Measurements from ENCODE around the gene HMGN3.
A peak's percentile ranks its signal among the peaks of the same experiment; 100 is the strongest.

Gene HMGN3

DNA sequence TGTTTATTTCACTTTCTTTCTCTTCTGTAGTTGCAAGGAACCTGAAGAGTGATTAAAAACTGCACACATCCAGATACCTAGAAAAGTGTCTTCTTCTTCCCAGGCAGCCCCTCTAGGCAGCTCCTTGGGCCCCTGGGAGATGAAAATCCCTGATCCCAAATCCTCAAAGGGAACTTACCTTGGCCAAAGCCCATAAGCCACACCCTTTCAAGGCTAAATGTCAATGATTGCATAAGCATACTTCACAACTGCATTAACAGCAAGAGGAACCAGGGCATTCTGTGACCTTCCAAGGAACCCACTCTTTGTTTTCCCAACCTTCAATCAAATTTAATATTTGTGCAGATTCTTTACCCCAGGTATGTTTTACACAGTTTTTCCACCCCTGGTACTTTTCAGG lies 4.4 kb upstream of the HMGN3 start:
- Histone ChIP-seq H3K79me2 (ENCODE audit: insufficient read depth, low read length) (no peaks in the 10 kb centered on the region), H3K36me3 (ENCODE audit: insufficient read depth, low read length) (no peaks in the 10 kb centered on the region), H3K4me2 (ENCODE audit: low read length) (no peak overlapping the region), H3K27ac (ENCODE audit: low read depth, low read length, poor library complexity, severe bottlenecking) (no peak overlapping the region), H3K4me3 (ENCODE audit: low read depth, low read length, poor library complexity, severe bottlenecking) (no peak overlapping the region), H3F3A (ENCODE audit: insufficient read depth, low read length) (no peaks in the 10 kb centered on the region), H3K9ac (ENCODE audit: low read length) (no peak overlapping the region), H2AFZ (ENCODE audit: low read length) (no peak overlapping the region), H4K20me1 (ENCODE audit: insufficient read depth, low read length) (no peaks in the 10 kb centered on the region), H3K27me3 (ENCODE audit: insufficient read depth, low read length) (no peaks in the 10 kb centered on the region), H3K4me1 (ENCODE audit: insufficient read depth, low read length, severe bottlenecking) (peaks cover 3% of the 10 kb centered on the region), H3K9me3 (ENCODE audit: low read length) (peaks cover 5% of the 10 kb centered on the region; the same call in 1 of the 2 replicates), H3K9me2 (ENCODE audit: low read depth, low read length) (no peaks in the 10 kb centered on the region)
- TF ChIP-seq EZH2 (IDR thresholded peaks at IDR 0.05; ENCODE audit: borderline replicate concordance, low read length), result no peak
- TF ChIP-seq, protein P1, sequence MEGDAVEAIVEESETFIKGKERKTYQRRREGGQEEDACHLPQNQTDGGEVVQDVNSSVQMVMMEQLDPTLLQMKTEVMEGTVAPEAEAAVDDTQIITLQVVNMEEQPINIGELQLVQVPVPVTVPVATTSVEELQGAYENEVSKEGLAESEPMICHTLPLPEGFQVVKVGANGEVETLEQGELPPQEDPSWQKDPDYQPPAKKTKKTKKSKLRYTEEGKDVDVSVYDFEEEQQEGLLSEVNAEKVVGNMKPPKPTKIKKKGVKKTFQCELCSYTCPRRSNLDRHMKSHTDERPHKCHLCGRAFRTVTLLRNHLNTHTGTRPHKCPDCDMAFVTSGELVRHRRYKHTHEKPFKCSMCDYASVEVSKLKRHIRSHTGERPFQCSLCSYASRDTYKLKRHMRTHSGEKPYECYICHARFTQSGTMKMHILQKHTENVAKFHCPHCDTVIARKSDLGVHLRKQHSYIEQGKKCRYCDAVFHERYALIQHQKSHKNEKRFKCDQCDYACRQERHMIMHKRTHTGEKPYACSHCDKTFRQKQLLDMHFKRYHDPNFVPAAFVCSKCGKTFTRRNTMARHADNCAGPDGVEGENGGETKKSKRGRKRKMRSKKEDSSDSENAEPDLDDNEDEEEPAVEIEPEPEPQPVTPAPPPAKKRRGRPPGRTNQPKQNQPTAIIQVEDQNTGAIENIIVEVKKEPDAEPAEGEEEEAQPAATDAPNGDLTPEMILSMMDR (IDR thresholded peaks at IDR 0.05; ENCODE audit: low read length), result no peak

DNA sequence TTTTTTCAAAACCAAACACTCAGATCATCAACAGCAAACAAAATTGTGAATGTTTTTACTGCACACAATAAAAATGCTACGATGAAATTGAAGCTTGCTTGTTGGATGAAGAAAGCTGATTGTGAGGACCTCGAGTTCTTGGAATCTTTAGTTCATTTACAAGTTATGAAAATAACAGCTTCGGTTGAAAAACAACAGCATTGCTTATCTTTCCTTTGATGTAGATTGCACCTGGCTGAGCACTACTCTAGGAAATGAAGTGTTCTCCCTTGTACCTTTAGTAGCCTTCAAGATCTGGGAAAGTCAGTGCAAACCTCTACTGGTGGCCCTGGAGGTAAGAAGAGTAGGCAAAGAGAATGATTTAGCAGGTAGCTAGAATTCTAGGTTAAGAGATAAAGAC lies 2.2 kb upstream of the HMGN3 start:
- Histone ChIP-seq H3K9me2 (ENCODE audit: low read depth, low read length) (no peaks in the 10 kb centered on the region), H2AFZ (ENCODE audit: low read length) (no peak overlapping the region), H3K27ac (ENCODE audit: low read depth, low read length, poor library complexity, severe bottlenecking) (no peak overlapping the region), H3K4me3 (ENCODE audit: low read depth, low read length, poor library complexity, severe bottlenecking) (no peak overlapping the region), H3K4me1 (ENCODE audit: insufficient read depth, low read length, severe bottlenecking) (peaks cover 19% of the 10 kb centered on the region), H3K9me3 (ENCODE audit: low read length) (peaks cover 5% of the 10 kb centered on the region; the same call in 1 of the 2 replicates), H3F3A (ENCODE audit: insufficient read depth, low read length) (no peaks in the 10 kb centered on the region), H4K20me1 (ENCODE audit: insufficient read depth, low read length) (no peaks in the 10 kb centered on the region), H3K9ac (ENCODE audit: low read length) (no peak overlapping the region), H3K4me2 (ENCODE audit: low read length) (no peak overlapping the region), H3K27me3 (ENCODE audit: insufficient read depth, low read length) (no peaks in the 10 kb centered on the region), H3K36me3 (ENCODE audit: insufficient read depth, low read length) (peaks cover 3% of the 10 kb centered on the region; the same call in 1 of the 2 replicates), H3K79me2 (ENCODE audit: insufficient read depth, low read length) (peaks cover 17% of the 10 kb centered on the region)
- no peak for TF ChIP-seq EZH2 (IDR thresholded peaks at IDR 0.05; ENCODE audit: borderline replicate concordance, low read length)
- TF ChIP-seq, protein P1 (IDR thresholded peaks at IDR 0.05; ENCODE audit: low read length), result no peak

DNA sequence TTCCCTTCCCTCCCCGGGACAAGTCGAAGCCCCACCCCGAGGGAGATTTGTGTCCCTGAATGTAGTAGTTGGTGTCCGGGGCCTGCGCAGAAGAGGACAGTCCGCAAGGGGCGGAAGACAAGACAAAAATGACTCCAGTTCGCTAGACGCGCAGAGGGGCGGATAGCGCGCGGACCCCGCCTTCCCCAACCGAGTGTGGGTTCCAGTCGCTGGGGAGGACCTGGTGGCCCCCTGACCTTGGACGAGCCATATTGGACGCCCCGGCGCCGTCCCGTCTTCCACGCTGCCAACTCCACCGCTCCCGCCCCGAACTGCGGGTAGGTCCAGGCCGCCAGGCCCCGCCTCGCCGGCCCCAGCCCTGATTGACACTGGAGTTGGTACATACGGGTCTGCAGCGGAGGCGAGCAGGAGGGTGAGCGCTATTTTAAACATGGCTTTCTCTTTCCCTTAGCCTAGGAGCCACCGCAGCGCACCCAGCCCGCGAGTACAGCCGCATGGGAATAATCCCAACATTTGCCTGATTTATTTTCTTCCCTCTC lies 802 bp downstream of the HMGN3 start:
- peaks cover 45% of the 10 kb centered on the region for H3K79me2 ChIP-seq (ENCODE audit: insufficient read depth, low read length)
- no peaks in the 10 kb centered on the region for H3K9me2 ChIP-seq (ENCODE audit: low read depth, low read length)
- H3K9me3 ChIP-seq (ENCODE audit: low read length), result peaks cover 5% of the 10 kb centered on the region; the same call in 1 of the 2 replicates
- peak overlapping the region; percentile 99 for H3K4me3 ChIP-seq (ENCODE audit: low read depth, low read length, poor library complexity, severe bottlenecking)
- H3F3A ChIP-seq (ENCODE audit: insufficient read depth, low read length), result no peaks in the 10 kb centered on the region
- H3K4me1 ChIP-seq (ENCODE audit: insufficient read depth, low read length, severe bottlenecking), result peaks cover 26% of the 10 kb centered on the region
- H4K20me1 ChIP-seq (ENCODE audit: insufficient read depth, low read length), result no peaks in the 10 kb centered on the region
- H3K9ac ChIP-seq (ENCODE audit: low read length), result peak overlapping the region; percentile 100
- no peaks in the 10 kb centered on the region for H3K27me3 ChIP-seq (ENCODE audit: insufficient read depth, low read length)
- peaks cover 11% of the 10 kb centered on the region for H3K36me3 ChIP-seq (ENCODE audit: insufficient read depth, low read length)
- peak overlapping the region; percentile 74 for H3K4me2 ChIP-seq (ENCODE audit: low read length)
- H2AFZ ChIP-seq (ENCODE audit: low read length), result peak overlapping the region; percentile 98
- H3K27ac ChIP-seq (ENCODE audit: low read depth, low read length, poor library complexity, severe bottlenecking), result peak overlapping the region; percentile 73
- TF ChIP-seq, protein P1 (IDR thresholded peaks at IDR 0.05; ENCODE audit: low read length), result peak; percentile 20; the same call in 1 of the 2 replicates
- TF ChIP-seq EZH2 (IDR thresholded peaks at IDR 0.05; ENCODE audit: borderline replicate concordance, low read length), result no peak
